ENCODE measurements around the gene KHDC1L. TPM values are rescaled to one million over a fixed set of nuclear protein-coding genes. Genes with fewer than 3 reads are reported as not detected.

KHDC1L gene
- total RNA-seq, 1 donor from 2014 or later, result not detected

- Histone ChIP-seq H3K4me1 (peaks cover 4% of the 10 kb centered on the region), H3K27me3 (ENCODE audit: low read depth) (peaks cover 4% of the 10 kb centered on the region), H3K9me3 (no peaks in the 10 kb centered on the region), H3K36me3 (no peaks in the 10 kb centered on the region), H3K4me3 (peak overlapping the region; percentile 34), H3K27ac (no peak overlapping the region)
- peak; percentile 78 to 86 for ATAC-seq
- TF ChIP-seq CTCF (IDR thresholded peaks at IDR 0.05), result peak; percentile 76
- intact Hi-C loops (cut with DNase I), result no loop called here
- no peak for DNase-seq
These were observed 44.3 kb downstream of the KHDC1L start for GRCh38 chr6:73180763-73181619.

GRCh38 chr6:73180076-73180738 lies 45.1 kb downstream of the KHDC1L start:
- no peak overlapping the region for H3K27ac ChIP-seq
- ATAC-seq (no peak), DNase-seq (no peak)
- intact Hi-C loops (cut with DNase I), result no loop called here
- H3K4me3 ChIP-seq, result no peak overlapping the region
- no peaks in the 10 kb centered on the region for H3K36me3 ChIP-seq
- no peak for TF ChIP-seq CTCF (IDR thresholded peaks at IDR 0.05)
- peaks cover 4% of the 10 kb centered on the region for H3K4me1 ChIP-seq
- H3K9me3 ChIP-seq, result no peaks in the 10 kb centered on the region
- peaks cover 4% of the 10 kb centered on the region for H3K27me3 ChIP-seq (ENCODE audit: low read depth)

- peaks cover 4% of the 10 kb centered on the region for H3K4me1 ChIP-seq
- H3K9me3 ChIP-seq, result no peaks in the 10 kb centered on the region
- DNase-seq (no peak), ATAC-seq (no peak)
- H3K4me3 ChIP-seq, result no peak overlapping the region
- H3K36me3 ChIP-seq, result no peaks in the 10 kb centered on the region
- H3K27me3 ChIP-seq (ENCODE audit: low read depth), result peaks cover 4% of the 10 kb centered on the region
- intact Hi-C loops (cut with DNase I), result no loop called here
- no peak overlapping the region for H3K27ac ChIP-seq
- no peak for TF ChIP-seq CTCF (IDR thresholded peaks at IDR 0.05)
These were observed 47.9 kb downstream of the KHDC1L start for GRCh38 chr6:73177221-73177944.

GRCh38 chr6:73176057-73176456 lies 49.2 kb downstream of the KHDC1L start:
- peaks cover 4% of the 10 kb centered on the region for H3K4me1 ChIP-seq
- no peaks in the 10 kb centered on the region for H3K36me3 ChIP-seq
- H3K4me3 ChIP-seq, result no peak overlapping the region
- ATAC-seq (no peak), DNase-seq (no peak)
- peaks cover 4% of the 10 kb centered on the region for H3K27me3 ChIP-seq (ENCODE audit: low read depth)
- no peak overlapping the region for H3K27ac ChIP-seq
- intact Hi-C loops (cut with DNase I), result no loop called here
- no peak for TF ChIP-seq CTCF (IDR thresholded peaks at IDR 0.05)
- H3K9me3 ChIP-seq, result no peaks in the 10 kb centered on the region

GRCh38 chr6:73174646-73175045 lies 50.6 kb downstream of the KHDC1L start:
- Histone ChIP-seq H3K4me1 (no peaks in the 10 kb centered on the region), H3K36me3 (no peaks in the 10 kb centered on the region), H3K27me3 (ENCODE audit: low read depth) (peaks cover 4% of the 10 kb centered on the region), H3K9me3 (no peaks in the 10 kb centered on the region), H3K27ac (no peak overlapping the region), H3K4me3 (no peak overlapping the region)
- ATAC-seq, result no peak
- no peak for DNase-seq
- no peak for TF ChIP-seq CTCF (IDR thresholded peaks at IDR 0.05)
- intact Hi-C loops (cut with DNase I), result no loop called here

Other genes with a start within 250 kb of the KHDC1L start
- gene KHDC1, start 37.7 kb upstream of the KHDC1L start, total RNA-seq, result 1.7 TPM
- not detected for gene DPPA5, start 128.8 kb upstream of the KHDC1L start, total RNA-seq
- gene KHDC3L, start 137.2 kb upstream of the KHDC1L start, total RNA-seq, result not detected
- not detected for gene OOEP, start 144.4 kb upstream of the KHDC1L start, total RNA-seq
- gene DDX43, start 169.3 kb upstream of the KHDC1L start, total RNA-seq, result 1.9 TPM
- 10.4 TPM for gene CGAS, start 226.8 kb upstream of the KHDC1L start, total RNA-seq
- 25.7 TPM for gene MTO1, start 236.2 kb upstream of the KHDC1L start, total RNA-seq

Data from lower lobe of right lung (tissue), 2 donors.